ENCODE data around the gene STX1A.
A peak's percentile ranks its signal among the peaks of the same experiment; 100 is the strongest.
"Not testable (repeated sequence)": the region's sequence is repeated elsewhere in the genome, so short reads cannot be mapped to it uniquely, and the experiment has no call there.

The STX1A gene

DNA sequence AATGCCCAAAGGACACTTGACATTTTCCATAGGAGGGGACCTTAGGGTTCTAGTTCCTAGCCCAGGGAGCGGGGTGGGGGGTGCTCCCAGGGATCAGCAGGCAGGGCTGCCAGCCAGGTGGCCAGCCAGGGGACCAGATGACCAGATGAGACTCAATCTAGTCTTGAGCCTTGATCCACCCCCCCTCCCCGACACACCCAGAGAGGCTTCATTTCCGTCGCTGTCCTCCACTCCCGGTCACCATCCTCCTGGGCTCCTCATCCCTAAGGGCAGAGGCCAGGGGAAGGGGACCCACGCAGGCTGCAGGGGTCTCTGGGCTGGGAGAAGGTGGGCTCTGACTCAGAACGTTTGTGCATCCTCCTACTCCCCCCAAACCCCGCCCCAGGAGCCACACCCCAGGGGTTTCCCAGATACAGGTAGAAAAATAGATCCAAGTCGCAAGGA is 1.0 kb downstream of the STX1A start:
- peak overlapping the region; percentile 61 for H3K4me3 ChIP-seq (replicated peaks; ENCODE audit: low read depth, low read length)
- no peak for TF ChIP-seq CTCF (IDR thresholded peaks at IDR 0.05; ENCODE audit: low read depth, low read length, missing control alignments)
- no peak for DNase-seq (ENCODE audit: extremely low read depth, low read depth)

GRCh38 chr7:73717991-73718405 is 1.5 kb downstream of the STX1A start:
- DNase-seq (ENCODE audit: extremely low read depth, low read depth) = peak; percentile 53
- peak overlapping the region; percentile 61 for H3K4me3 ChIP-seq (replicated peaks; ENCODE audit: low read depth, low read length)
- no peak for TF ChIP-seq CTCF (IDR thresholded peaks at IDR 0.05; ENCODE audit: low read depth, low read length, missing control alignments)

GRCh38 chr7:73717025-73717807 is 2.3 kb downstream of the STX1A start:
- no peak for TF ChIP-seq CTCF (IDR thresholded peaks at IDR 0.05; ENCODE audit: low read depth, low read length, missing control alignments)
- DNase-seq (ENCODE audit: extremely low read depth, low read depth) = no peak
- H3K4me3 ChIP-seq (replicated peaks; ENCODE audit: low read depth, low read length) = peak overlapping the region; percentile 61

- DNase-seq (ENCODE audit: extremely low read depth, low read depth) = no peak
- no peak for TF ChIP-seq CTCF (IDR thresholded peaks at IDR 0.05; ENCODE audit: low read depth, low read length, missing control alignments)
- no peak overlapping the region for H3K4me3 ChIP-seq (replicated peaks; ENCODE audit: low read depth, low read length)
Observed at GRCh38 chr7:73716318-73716890, 3.1 kb downstream of the STX1A start.

- TF ChIP-seq CTCF (IDR thresholded peaks at IDR 0.05; ENCODE audit: low read depth, low read length, missing control alignments) = no peak
- H3K4me3 ChIP-seq (replicated peaks; ENCODE audit: low read depth, low read length) = no peak overlapping the region
- DNase-seq (ENCODE audit: extremely low read depth, low read depth) = peak; percentile 74
Observed at GRCh38 chr7:73715648-73716317, 3.7 kb downstream of the STX1A start.

- DNase-seq (ENCODE audit: extremely low read depth, low read depth); H3K4me3 ChIP-seq (replicated peaks; ENCODE audit: low read depth, low read length): not testable (repeated sequence)
Observed at GRCh38 chr7:73713319-73713718, 6.2 kb downstream of the STX1A start.

GRCh38 chr7:73712773-73713172 is 6.7 kb downstream of the STX1A start:
- no peak overlapping the region for H3K4me3 ChIP-seq (replicated peaks; ENCODE audit: low read depth, low read length)
- TF ChIP-seq CTCF (IDR thresholded peaks at IDR 0.05; ENCODE audit: low read depth, low read length, missing control alignments) = no peak

More at GRCh38 chr7:73712773-73713172, 6.7 kb downstream of the STX1A start:
- no peak for DNase-seq (ENCODE audit: extremely low read depth, low read depth)

Data from HFF-Myc (cell line).